CD4-positive, alpha-beta T cell treated with Interleukin-17A for 4 hours (primary cell): ENCODE results near the gene EAF2.

Experiments used
- DNase-seq: peaks from one replicate; pipeline ENCODE4 v3.0.0-alpha.2; 2020; ENCODE audit warnings: mixed read lengths

Gene EAF2

DNA sequence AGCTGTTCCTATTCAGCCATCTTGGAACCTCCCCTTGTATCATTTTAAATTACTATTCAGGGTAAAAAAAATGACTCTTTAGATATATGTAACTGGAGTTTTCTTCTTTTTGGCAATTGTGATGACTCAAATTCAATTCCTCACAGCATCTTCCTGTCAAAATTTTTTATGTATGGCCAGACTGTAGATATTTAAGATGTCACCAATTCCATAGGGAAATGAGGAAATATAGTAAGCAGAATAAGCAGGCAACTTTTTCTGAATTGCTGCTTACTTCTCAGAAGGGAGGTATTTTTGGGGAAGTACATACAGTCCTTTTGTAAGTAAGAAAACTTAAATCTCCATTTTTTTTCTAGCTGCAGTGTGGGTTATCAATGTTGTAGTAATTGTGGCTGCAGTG is 28.8 kb downstream of the EAF2 start:
- no peak for DNase-seq

DNA sequence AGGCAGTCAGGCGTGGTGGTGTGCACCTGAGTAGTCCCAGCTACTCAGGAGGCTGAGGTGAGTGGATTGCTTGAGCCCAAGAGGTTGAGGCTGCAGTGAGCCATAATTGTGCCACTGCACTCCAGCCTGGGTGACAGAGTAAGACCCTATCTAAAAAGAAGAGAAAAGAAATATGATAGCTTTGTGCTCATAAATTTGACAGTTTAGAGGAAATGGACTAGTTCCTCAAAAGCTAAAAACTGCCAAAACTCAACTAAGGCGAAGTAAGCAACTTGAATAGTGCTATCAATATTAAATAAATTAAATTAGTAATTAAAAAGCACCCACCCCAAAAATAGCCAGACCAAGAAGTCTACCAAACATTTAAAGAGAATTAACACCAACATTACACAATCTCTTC is 34.7 kb downstream of the EAF2 start:
- DNase-seq, result no peak

- DNase-seq, result no peak
These were observed 35.7 kb downstream of the EAF2 start for GRCh38 chr3:121870717-121871116.

- DNase-seq, result no peak
These were observed 36.4 kb downstream of the EAF2 start for GRCh38 chr3:121871430-121871829.

- no peak for DNase-seq
These were observed 43.4 kb downstream of the EAF2 start for GRCh38 chr3:121878411-121878810.

- no peak for DNase-seq
These were observed 48.5 kb downstream of the EAF2 start for GRCh38 chr3:121883507-121883906.

DNA sequence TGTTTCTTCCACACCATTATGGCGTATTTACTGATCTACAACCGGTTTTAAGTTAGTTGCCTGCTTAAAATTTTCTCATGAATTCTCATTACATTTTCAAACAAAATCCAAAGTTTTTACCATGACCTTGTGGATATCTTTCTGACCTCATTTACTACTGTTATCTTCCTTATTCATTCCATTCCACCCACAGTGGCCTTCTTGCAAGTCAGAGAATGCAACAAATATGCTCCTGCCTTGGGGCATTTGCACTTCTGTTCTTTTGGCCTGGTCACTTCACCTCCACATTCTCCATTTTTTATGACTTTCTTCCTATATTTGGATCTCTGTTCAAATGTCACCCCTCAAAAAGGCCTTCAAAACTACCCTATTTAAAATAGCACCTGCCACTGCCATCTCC is 50.4 kb downstream of the EAF2 start:
- no peak for DNase-seq

- no peak for DNase-seq
These were observed 59.4 kb downstream of the EAF2 start, which contains the start of gene SLC15A2 for GRCh38 chr3:121894301-121894990. TSS of gene SLC15A2 (plus strand) at chr3:121894401. CDS start at chr3:121894477, 76 bp downstream.

GRCh38 chr3:121895121-121895520 is 60.1 kb downstream of the EAF2 start:
- DNase-seq, result no peak

DNA sequence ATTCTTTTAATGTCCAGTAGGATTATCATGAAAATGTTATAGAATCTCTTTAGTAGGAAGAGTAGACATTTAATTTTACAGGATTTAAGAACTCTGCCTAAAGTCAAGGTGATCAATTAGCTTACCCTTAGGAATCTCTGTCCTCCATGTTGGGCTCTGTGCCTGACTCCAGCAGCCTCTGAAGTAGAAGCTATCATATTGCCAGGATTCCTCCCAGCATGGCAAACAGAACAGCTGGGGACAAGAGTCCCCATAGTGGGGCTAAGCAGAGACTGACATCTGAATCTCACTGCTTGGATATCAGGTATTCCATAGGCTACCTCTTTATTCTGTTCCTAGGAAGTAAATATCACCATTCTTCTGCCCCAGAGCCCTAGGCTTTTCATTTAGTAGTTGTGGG is 60.7 kb downstream of the EAF2 start:
- no peak for DNase-seq

DNA sequence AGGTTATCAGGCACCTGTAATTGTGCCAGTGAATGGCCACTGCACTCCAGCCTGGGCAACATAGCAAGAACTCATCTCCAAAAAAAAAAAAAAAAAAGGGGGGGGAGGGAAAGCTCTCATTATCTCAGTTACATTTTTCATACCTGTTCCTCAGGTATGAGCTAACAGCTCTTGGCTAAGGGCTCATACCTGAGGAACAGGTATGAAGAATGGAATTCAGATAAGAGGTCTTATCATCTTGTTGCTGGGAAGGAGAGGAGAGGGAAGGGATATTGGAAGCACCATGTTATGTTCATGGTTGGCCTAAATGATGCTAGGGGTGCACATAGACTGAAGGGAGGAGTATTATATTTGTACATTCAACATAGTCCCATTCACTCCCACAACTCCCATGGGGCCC is 61.8 kb downstream of the EAF2 start:
- no peak for DNase-seq

- DNase-seq, result no peak
These were observed 62.3 kb downstream of the EAF2 start for GRCh38 chr3:121897296-121897695.

- DNase-seq, result no peak
These were observed 78.4 kb downstream of the EAF2 start for GRCh38 chr3:121913305-121913990.

- no peak for DNase-seq
These were observed 79.3 kb downstream of the EAF2 start for GRCh38 chr3:121914081-121914998.

DNA sequence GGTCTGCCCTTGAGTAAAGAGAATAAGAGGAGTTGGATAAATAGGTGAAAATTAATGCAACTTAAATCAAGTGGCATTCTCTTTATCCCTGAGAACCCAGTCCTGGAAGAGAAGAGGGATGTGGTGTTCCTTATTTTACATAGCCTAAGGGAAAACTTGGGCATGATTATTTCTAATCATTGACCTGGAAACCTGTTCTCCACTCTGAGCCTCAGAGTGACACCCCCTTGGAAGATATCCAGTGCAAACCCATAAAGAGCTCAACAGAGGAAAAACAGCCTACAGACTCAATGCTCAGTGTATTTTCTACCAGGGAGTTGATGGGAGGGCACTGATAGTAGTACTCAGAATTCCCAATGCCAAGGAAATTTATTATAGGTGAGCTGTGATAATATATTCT is 81.2 kb downstream of the EAF2 start:
- no peak for DNase-seq

- DNase-seq, result no peak
These were observed 83.9 kb downstream of the EAF2 start for GRCh38 chr3:121918779-121919483.

GRCh38 chr3:121924734-121925133 is 89.7 kb downstream of the EAF2 start:
- DNase-seq, result no peak

GRCh38 chr3:121926380-121926779 is 91.4 kb downstream of the EAF2 start:
- DNase-seq, result no peak
